ENCODE results near the gene BID. TPM values are rescaled to one million over a fixed set of nuclear protein-coding genes. Genes with fewer than 3 reads are reported as not detected.

BID gene
- total and polyA plus RNA-seq, 2 of the 4 experiments (the other 2 are of a cell fraction): 69.5 to 240 TPM

GRCh38 chr22:17706947-17707346 is 67.3 kb downstream of the BID start:
- no peaks in the 10 kb centered on the region for H3K9me3 ChIP-seq (ENCODE audit: control insufficient read depth, insufficient read depth, low read length)
- peak overlapping the region; percentile 38; the same call in 1 of the 2 replicates for H3K18ac ChIP-seq (ENCODE audit: low read depth, low read length)
- peak overlapping the region; percentile 7; the same call in 1 of the 2 replicates for H3K56ac ChIP-seq (ENCODE audit: extremely low read depth, insufficient read depth, low read length)
- DNase-seq (no peak), ATAC-seq (ENCODE audit: low read depth) (peak; percentile 12; the same call in 1 of the 2 replicates)
- no TSS peak for BruUV-seq (replicated peaks)
- H3K4me2 ChIP-seq (ENCODE audit: low read depth, low read length): peak overlapping the region; percentile 92; the same call in 1 of the 2 replicates
- in situ Hi-C loops (cut with MboI; ENCODE audit: low sequenced_read_pairs) (no loop called here), dilution Hi-C loops (cut with HindIII; ENCODE audit: low sequenced_read_pairs, unreplicated experiment) (no loop called here), intact Hi-C loops (cut with micrococcal nuclease) (no loop called here)
- no peaks in the 10 kb centered on the region for H4K20me1 ChIP-seq (ENCODE audit: insufficient read depth, low read length)
- no peak overlapping the region for H2AK5ac ChIP-seq (ENCODE audit: low read depth, low read length)
- H2BK5ac ChIP-seq (ENCODE audit: low read depth, low read length, poor library complexity, severe bottlenecking): peak overlapping the region; percentile 94
- H3K27me3 ChIP-seq (ENCODE audit: control insufficient read depth, insufficient read depth, low read length): no peaks in the 10 kb centered on the region
- H2BK120ac ChIP-seq (ENCODE audit: low read depth, low read length): 0 out of 2 replicates have a peak overlapping the region, but pooled peaks have one; percentile 53
- 0 out of 2 replicates have a peak overlapping the region, but pooled peaks have one; percentile 22 for H3K23ac ChIP-seq (ENCODE audit: low read depth, low read length)
- 0 out of 2 replicates have a peak overlapping the region, but pooled peaks have one; percentile 27 for H3K14ac ChIP-seq (replicated peaks; ENCODE audit: low read depth, low read length)
- no CpG with 5 or more reads among the region's 1 CpG for WGBS, 2 experiments (ENCODE audit: extremely low coverage in 2 of 2, insufficient read length in 1 of 2)
- no peak overlapping the region; the same call in 1 of the 2 replicates for H3K27ac ChIP-seq (ENCODE audit: insufficient read depth, low read length)
- H4K8ac ChIP-seq (ENCODE audit: low read depth in 2 of 2, low read length in 2 of 2): peak overlapping the region in 1 of 2 experiments; percentile 49; a peak in 2 of 4 replicates
- peak overlapping the region; percentile 23; the same call in 1 of the 3 replicates for H2BK15ac ChIP-seq (ENCODE audit: low read depth, low read length)
- H3K4me1 ChIP-seq (ENCODE audit: control insufficient read depth, insufficient read depth, low read length): peaks cover 4% of the 10 kb centered on the region
- peak overlapping the region; percentile 38; the same call in 1 of the 2 replicates for H3K4ac ChIP-seq (ENCODE audit: low read depth, low read length)
- peak overlapping the region; percentile 27; the same call in 1 of the 2 replicates for H4K91ac ChIP-seq (ENCODE audit: insufficient read depth, low read depth, low read length)
- peaks cover 11 to 34% of the 10 kb centered on the region in 2 experiments; a peak in 3 of 4 replicates for H3K79me1 ChIP-seq (ENCODE audit: low read depth in 1 of 2, low read length in 2 of 2)
- no peak overlapping the region for H2AFZ ChIP-seq (replicated peaks; ENCODE audit: low read length, poor library complexity)
- peak overlapping the region; percentile 34; the same call in 1 of the 2 replicates for H3K4me3 ChIP-seq (ENCODE audit: insufficient read depth, low read depth, low read length)
- 0 out of 2 replicates have a peak overlapping the region, but pooled peaks have one; percentile 27 for H2BK20ac ChIP-seq (ENCODE audit: low read depth, low read length)
- H3K9me1 ChIP-seq (ENCODE audit: insufficient read depth, low read length): 0 out of 2 replicates have a peak, but pooled peaks cover 2% of the 10 kb centered on the region
- POLR2A ChIA-PET (ENCODE audit: unreplicated experiment): interaction anchor here (1.6 kb wide), 1 partner anchor 35 kb away, joined by 5 read pairs; no protein-coding TSS in a partner anchor
- H2AK9ac ChIP-seq (replicated peaks; ENCODE audit: low read depth, low read length, poor library complexity): no peak overlapping the region
- H4K5ac ChIP-seq (ENCODE audit: low read depth, low read length): peak overlapping the region; percentile 9; the same call in 1 of the 2 replicates
- H3K36me3 ChIP-seq (ENCODE audit: control insufficient read depth, insufficient read depth, low read length): peaks cover 9% of the 10 kb centered on the region
- CTCF ChIA-PET: interaction anchor here (0.5 to 1.1 kb wide), 2 partner anchors 15 to 149 kb away, joined by 3 read pairs; no protein-coding TSS in a partner anchor
- H3K9ac ChIP-seq (ENCODE audit: low read depth, low read length): peak overlapping the region; percentile 8; the same call in 1 of the 2 replicates
- TF ChIP-seq POLR2A (IDR thresholded peaks at IDR 0.05; ENCODE audit: low read depth, low read length): no peak
- no peak for TF ChIP-seq CEBPB (IDR thresholded peaks at IDR 0.05; ENCODE audit: low read depth, low read length)
- no peak for TF ChIP-seq MAFK (IDR thresholded peaks at IDR 0.05; ENCODE audit: low read depth, low read length)
